ENCODE data around the gene PID1.

Gene PID1

DNA sequence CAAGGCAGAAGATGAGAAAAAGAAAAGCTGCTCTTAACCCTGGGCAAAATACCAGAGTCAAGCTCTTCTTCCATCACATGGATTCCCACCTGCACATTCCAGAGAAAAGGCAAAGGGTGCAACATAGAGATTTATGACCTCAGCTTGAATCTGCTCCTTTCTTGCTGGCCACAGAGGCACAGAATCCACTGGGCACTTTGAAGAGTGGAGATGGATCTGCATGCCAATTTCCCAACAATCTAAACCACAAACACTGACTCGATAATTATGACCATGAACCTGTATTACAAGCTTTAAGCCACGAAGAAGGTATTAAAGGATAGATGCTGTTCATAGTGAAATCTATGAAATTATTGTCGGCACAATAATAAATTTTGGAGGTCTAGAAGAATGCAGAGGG is 237.3 kb downstream of the PID1 start:
- no peak overlapping the region for H3K4me3 ChIP-seq (ENCODE audit: low read depth, low read length)
- H3K4me1 ChIP-seq (ENCODE audit: control insufficient read depth, insufficient read depth, low read length), result no peaks in the 10 kb centered on the region
- no peak overlapping the region for H3K9ac ChIP-seq (ENCODE audit: low read length)
- no peak overlapping the region for H3K27ac ChIP-seq (ENCODE audit: low read depth, low read length)
- no peaks in the 10 kb centered on the region for H3K36me3 ChIP-seq (ENCODE audit: control insufficient read depth, insufficient read depth, low read length)
- H3K9me3 ChIP-seq (ENCODE audit: control insufficient read depth, insufficient read depth, low read depth, low read length), result no peaks in the 10 kb centered on the region
- H3K27me3 ChIP-seq (ENCODE audit: control insufficient read depth, insufficient read depth, low read length), result no peaks in the 10 kb centered on the region

DNA sequence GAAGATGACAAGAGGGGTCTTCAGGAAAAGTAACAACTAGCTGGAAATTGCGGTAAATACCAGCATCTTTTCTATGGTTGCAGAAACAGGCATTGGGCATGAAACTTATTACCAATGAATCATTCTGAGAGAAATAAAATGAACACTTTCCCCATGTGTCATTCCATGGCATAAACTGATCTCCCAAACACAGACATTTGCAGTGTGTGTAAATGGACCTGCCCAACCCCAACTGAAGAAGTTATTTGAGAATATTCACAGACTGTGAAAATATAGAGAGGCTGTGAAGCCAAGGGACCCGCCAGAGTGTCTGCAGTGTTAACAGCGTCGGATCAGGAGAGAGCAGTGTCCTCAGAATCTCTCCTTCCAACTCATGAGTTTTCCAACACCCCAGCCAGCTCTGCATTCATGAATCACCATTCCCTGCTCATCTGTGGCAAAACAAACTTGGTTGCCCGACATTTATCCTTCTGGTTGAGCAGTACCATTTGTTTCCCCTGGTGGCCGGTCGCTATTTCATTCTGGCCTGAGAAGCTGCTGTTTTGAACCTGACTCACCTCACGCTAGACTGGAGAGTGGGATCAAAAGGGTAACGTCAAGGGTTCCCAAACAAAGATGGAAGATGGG is 238.4 kb downstream of the PID1 start:
- H3K27me3 ChIP-seq (ENCODE audit: control insufficient read depth, insufficient read depth, low read length), result no peaks in the 10 kb centered on the region

DNA sequence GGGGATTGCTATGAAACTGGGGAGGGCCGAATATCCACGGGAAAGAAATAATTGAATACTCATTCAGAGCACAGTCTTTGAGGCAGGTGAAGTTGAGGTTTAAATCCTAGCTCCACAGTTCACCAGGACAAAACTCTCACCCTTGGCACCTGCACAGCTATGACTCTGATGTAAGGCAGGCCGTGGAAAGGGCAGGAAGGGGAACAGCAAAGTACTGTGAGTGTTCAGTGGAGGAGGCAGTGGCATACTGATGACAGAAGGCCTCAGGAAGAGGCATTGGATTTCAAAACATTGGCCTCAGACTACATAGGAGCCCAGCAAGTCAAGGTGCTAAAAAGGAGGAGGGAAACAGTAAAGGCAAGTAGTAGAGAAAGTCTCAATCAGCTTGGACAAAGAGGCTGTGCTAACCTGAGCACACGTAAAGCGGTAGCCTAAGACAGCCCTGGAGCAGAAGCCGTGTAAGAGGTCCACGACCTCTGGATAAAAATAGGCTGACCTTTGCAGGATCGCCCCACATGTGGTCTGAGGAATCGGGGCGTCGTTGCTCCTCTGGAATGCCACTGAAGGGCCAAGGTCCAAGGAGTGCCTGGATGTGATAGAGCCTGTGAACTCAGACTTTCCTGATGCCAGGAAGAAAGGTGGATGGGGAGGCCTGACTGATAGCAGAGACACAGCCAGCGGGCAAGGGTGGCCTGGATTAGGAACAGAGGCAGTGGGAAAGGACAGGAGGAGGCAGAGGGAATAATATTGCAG is 243.6 kb downstream of the PID1 start:
- Histone ChIP-seq H3K4me3 (ENCODE audit: low read depth, low read length) (no peak overlapping the region), H3K36me3 (ENCODE audit: control insufficient read depth, insufficient read depth, low read length) (no peaks in the 10 kb centered on the region), H3K4me1 (ENCODE audit: control insufficient read depth, insufficient read depth, low read length) (no peaks in the 10 kb centered on the region), H3K9me3 (ENCODE audit: control insufficient read depth, insufficient read depth, low read depth, low read length) (no peaks in the 10 kb centered on the region), H3K9ac (ENCODE audit: low read length) (no peak overlapping the region), H3K27ac (ENCODE audit: low read depth, low read length) (no peak overlapping the region), H3K27me3 (ENCODE audit: control insufficient read depth, insufficient read depth, low read length) (no peaks in the 10 kb centered on the region)

More for the DNA sequence above, 238.4 kb downstream of the PID1 start:
- H3K36me3 ChIP-seq (ENCODE audit: control insufficient read depth, insufficient read depth, low read length), result no peaks in the 10 kb centered on the region
- H3K27ac ChIP-seq (ENCODE audit: low read depth, low read length), result no peak overlapping the region
- H3K4me3 ChIP-seq (ENCODE audit: low read depth, low read length), result no peak overlapping the region
- no peak overlapping the region for H3K9ac ChIP-seq (ENCODE audit: low read length)
- no peaks in the 10 kb centered on the region for H3K4me1 ChIP-seq (ENCODE audit: control insufficient read depth, insufficient read depth, low read length)
- no peaks in the 10 kb centered on the region for H3K9me3 ChIP-seq (ENCODE audit: control insufficient read depth, insufficient read depth, low read depth, low read length)

DNA sequence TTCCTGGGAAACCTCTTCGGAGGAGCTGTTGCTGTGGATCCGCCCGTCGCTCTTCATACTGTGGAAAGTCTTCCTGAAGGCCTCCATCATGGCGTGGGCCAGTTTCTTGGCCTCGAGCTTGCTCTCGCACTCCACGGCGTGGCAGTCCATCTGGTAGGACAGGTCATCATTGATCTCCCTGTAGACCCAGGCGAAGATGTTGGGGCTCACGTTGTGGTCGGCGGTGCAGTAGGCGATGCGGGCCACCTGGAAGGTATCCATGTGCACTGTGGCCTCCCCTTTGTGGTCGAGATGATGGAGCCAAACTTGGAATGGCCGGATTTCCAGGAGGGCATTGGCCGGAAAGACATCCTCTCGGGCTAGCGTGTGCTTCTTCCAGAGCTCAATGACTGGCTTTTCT is 245.4 kb downstream of the PID1 start:
- Histone ChIP-seq H3K27ac (ENCODE audit: low read depth, low read length) (no peak overlapping the region), H3K4me3 (ENCODE audit: low read depth, low read length) (no peak overlapping the region), H3K36me3 (ENCODE audit: control insufficient read depth, insufficient read depth, low read length) (no peaks in the 10 kb centered on the region), H3K4me1 (ENCODE audit: control insufficient read depth, insufficient read depth, low read length) (no peaks in the 10 kb centered on the region), H3K27me3 (ENCODE audit: control insufficient read depth, insufficient read depth, low read length) (no peaks in the 10 kb centered on the region), H3K9ac (ENCODE audit: low read length) (no peak overlapping the region), H3K9me3 (ENCODE audit: control insufficient read depth, insufficient read depth, low read depth, low read length) (no peaks in the 10 kb centered on the region)

DNA sequence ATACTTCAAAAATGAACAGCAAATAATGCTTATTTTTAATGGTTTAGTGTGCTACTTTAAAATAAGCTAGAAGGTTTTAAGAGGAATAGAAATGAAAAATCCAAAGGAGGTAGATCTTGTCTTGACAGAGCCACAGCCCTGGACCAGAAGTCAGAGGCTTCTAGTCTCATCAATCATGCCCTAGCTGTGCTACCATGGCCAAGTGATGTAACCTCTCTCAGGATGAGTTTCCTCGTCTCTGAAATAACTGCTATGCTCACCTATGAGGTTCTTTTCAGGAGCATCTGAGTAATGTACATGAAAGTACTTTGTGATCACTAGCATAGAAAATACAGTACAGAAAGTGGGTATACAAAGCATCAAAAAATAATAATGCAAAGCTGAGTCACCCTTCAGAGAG is 248.4 kb downstream of the PID1 start:
- H3K9ac ChIP-seq (ENCODE audit: low read length), result no peak overlapping the region
- no peaks in the 10 kb centered on the region for H3K27me3 ChIP-seq (ENCODE audit: control insufficient read depth, insufficient read depth, low read length)
- no peaks in the 10 kb centered on the region for H3K9me3 ChIP-seq (ENCODE audit: control insufficient read depth, insufficient read depth, low read depth, low read length)
- no peak overlapping the region for H3K27ac ChIP-seq (ENCODE audit: low read depth, low read length)
- no peaks in the 10 kb centered on the region for H3K36me3 ChIP-seq (ENCODE audit: control insufficient read depth, insufficient read depth, low read length)
- no peaks in the 10 kb centered on the region for H3K4me1 ChIP-seq (ENCODE audit: control insufficient read depth, insufficient read depth, low read length)
- H3K4me3 ChIP-seq (ENCODE audit: low read depth, low read length), result no peak overlapping the region

DNA sequence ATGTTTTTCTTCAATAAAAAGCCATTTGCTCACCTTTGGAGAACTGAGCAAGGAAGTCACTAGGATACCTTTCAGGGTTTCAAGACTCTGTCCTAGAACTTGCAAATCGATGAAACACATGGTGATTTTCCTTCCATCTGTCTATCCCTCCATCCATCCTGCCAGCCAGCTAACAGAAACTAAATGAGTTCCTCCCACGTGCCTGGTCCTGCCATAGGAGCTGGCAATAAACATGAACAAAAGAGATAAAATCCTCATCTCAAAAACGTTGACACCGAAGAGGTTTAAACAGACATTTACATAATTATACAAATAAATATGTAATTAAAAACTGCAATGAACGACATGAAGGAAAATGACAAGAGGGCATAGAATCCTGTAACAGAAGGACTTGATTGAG is 249.0 kb downstream of the PID1 start:
- no peaks in the 10 kb centered on the region for H3K36me3 ChIP-seq (ENCODE audit: control insufficient read depth, insufficient read depth, low read length)
- no peaks in the 10 kb centered on the region for H3K9me3 ChIP-seq (ENCODE audit: control insufficient read depth, insufficient read depth, low read depth, low read length)
- no peak overlapping the region for H3K27ac ChIP-seq (ENCODE audit: low read depth, low read length)
- no peak overlapping the region for H3K9ac ChIP-seq (ENCODE audit: low read length)
- no peaks in the 10 kb centered on the region for H3K4me1 ChIP-seq (ENCODE audit: control insufficient read depth, insufficient read depth, low read length)
- H3K27me3 ChIP-seq (ENCODE audit: control insufficient read depth, insufficient read depth, low read length), result no peaks in the 10 kb centered on the region
- H3K4me3 ChIP-seq (ENCODE audit: low read depth, low read length), result no peak overlapping the region

DNA sequence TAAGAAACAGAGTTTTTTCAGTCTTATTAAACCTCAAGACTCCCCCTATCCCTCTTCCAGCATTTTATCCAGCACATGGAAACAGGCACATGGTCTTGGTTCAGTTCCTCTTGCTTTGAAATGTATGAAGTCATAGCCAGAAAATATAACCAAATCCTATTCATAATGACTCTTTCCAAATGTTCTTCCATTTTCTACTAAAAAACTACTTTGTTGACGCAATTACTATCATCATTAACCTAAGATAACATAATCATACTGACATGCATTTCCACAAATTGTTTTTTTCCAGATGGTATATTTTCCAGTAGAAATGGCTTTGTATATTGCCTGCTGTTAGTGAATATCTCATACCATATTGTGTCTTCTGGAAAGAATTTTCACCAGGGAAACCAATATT is 261.3 kb downstream of the PID1 start:
- H3K4me3 ChIP-seq (ENCODE audit: low read depth, low read length), result no peak overlapping the region
- no peaks in the 10 kb centered on the region for H3K4me1 ChIP-seq (ENCODE audit: control insufficient read depth, insufficient read depth, low read length)
- no peaks in the 10 kb centered on the region for H3K9me3 ChIP-seq (ENCODE audit: control insufficient read depth, insufficient read depth, low read depth, low read length)
- H3K27ac ChIP-seq (ENCODE audit: low read depth, low read length), result no peak overlapping the region
- H3K9ac ChIP-seq (ENCODE audit: low read length), result no peak overlapping the region
- no peaks in the 10 kb centered on the region; the same call in 1 of the 2 replicates for H3K27me3 ChIP-seq (ENCODE audit: control insufficient read depth, insufficient read depth, low read length)
- H3K36me3 ChIP-seq (ENCODE audit: control insufficient read depth, insufficient read depth, low read length), result no peaks in the 10 kb centered on the region

DNA sequence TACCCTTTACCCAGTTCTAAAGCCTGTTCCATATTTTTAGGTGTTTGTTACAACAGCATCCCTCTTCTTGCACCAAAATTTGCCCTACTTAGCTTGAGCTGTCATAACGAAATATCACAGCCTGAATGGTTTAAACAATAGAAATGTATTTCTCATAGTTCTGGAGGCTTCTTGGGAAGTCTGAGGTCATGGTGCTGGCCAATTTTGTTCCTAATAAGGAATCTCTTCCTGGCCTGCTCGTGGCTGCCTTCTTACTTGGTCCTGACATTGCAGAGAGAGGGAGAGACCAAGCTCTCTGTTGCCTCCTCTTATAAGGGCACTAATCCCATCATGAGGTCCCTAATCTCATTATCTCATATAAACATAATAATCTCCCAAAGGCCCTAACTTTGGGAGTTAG is 267.8 kb downstream of the PID1 start:
- Histone ChIP-seq H3K27me3 (ENCODE audit: control insufficient read depth, insufficient read depth, low read length) (no peaks in the 10 kb centered on the region), H3K9ac (ENCODE audit: low read length) (no peak overlapping the region), H3K27ac (ENCODE audit: low read depth, low read length) (no peak overlapping the region), H3K9me3 (ENCODE audit: control insufficient read depth, insufficient read depth, low read depth, low read length) (peaks cover 32% of the 10 kb centered on the region), H3K4me1 (ENCODE audit: control insufficient read depth, insufficient read depth, low read length) (no peaks in the 10 kb centered on the region), H3K4me3 (ENCODE audit: low read depth, low read length) (no peak overlapping the region), H3K36me3 (ENCODE audit: control insufficient read depth, insufficient read depth, low read length) (no peaks in the 10 kb centered on the region)

DNA sequence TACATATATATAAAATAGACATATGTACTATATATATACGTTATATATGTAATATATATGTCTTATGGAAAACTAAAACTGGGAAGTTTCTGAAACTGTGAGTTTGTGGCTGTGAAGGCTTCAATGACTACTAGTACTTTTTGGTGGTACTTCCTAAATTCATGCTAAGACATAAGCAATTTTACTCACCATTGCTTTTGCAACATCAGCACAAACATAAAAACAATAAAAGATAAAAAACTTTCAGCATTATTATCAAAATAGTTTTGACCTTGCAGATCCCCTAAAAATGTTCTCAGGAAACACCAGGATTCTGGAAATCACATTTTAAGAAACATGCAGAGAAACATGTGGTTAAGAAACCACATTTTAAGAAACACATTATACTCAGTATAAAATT is 269.9 kb downstream of the PID1 start:
- Histone ChIP-seq H3K4me3 (ENCODE audit: low read depth, low read length) (no peak overlapping the region), H3K36me3 (ENCODE audit: control insufficient read depth, insufficient read depth, low read length) (no peaks in the 10 kb centered on the region), H3K9me3 (ENCODE audit: control insufficient read depth, insufficient read depth, low read depth, low read length) (peaks cover 43% of the 10 kb centered on the region), H3K27me3 (ENCODE audit: control insufficient read depth, insufficient read depth, low read length) (no peaks in the 10 kb centered on the region), H3K4me1 (ENCODE audit: control insufficient read depth, insufficient read depth, low read length) (no peaks in the 10 kb centered on the region), H3K27ac (ENCODE audit: low read depth, low read length) (no peak overlapping the region), H3K9ac (ENCODE audit: low read length) (no peak overlapping the region)

DNA sequence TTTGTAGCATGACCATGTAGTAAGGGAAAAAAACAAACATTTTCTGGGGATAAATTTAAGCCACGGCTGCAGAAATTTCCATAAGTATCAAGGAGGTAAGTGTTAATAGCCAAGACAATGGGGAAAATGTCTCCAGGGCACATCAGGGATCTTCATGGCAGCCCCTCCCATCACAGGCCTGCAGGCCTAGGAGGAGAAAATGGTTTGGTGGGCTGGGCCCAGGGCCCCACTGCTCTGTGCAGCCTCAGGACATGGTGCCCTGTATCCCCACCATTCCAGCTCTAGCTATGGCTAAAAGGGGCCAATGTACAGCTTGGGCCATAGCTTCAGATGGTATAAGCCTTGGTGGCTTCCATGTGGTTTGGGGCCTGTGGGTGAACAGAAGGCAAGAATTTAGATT is 271.8 kb downstream of the PID1 start:
- H3K9me3 ChIP-seq (ENCODE audit: control insufficient read depth, insufficient read depth, low read depth, low read length), result peaks cover 45% of the 10 kb centered on the region
- no peaks in the 10 kb centered on the region for H3K27me3 ChIP-seq (ENCODE audit: control insufficient read depth, insufficient read depth, low read length)
- H3K4me1 ChIP-seq (ENCODE audit: control insufficient read depth, insufficient read depth, low read length), result no peaks in the 10 kb centered on the region
- H3K36me3 ChIP-seq (ENCODE audit: control insufficient read depth, insufficient read depth, low read length), result no peaks in the 10 kb centered on the region
- H3K4me3 ChIP-seq (ENCODE audit: low read depth, low read length), result no peak overlapping the region
- no peak overlapping the region for H3K9ac ChIP-seq (ENCODE audit: low read length)
- no peak overlapping the region for H3K27ac ChIP-seq (ENCODE audit: low read depth, low read length)

DNA sequence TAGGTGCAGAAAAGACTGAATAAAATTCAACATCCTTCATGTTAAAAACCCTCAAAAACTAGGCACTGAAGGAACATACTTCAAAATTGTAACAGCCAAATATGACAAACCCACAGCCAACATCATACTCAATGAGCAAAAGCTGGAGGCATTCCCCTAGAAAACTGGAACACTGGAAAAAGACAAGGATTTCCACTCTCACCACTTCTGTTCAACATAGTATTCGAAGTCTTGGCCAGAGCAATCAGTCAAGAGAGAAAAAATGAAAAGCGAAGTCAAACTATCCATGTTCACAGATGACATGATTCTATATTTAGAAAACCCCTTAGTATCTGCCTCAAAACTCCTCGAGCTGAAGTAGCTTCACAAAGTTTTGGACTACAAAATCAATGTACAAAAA is 282.3 kb downstream of the PID1 start:
- peaks cover 32% of the 10 kb centered on the region for H3K9me3 ChIP-seq (ENCODE audit: control insufficient read depth, insufficient read depth, low read depth, low read length)

More for the DNA sequence above, 282.3 kb downstream of the PID1 start:
- no peaks in the 10 kb centered on the region for H3K36me3 ChIP-seq (ENCODE audit: control insufficient read depth, insufficient read depth, low read length)
- no peak overlapping the region for H3K4me3 ChIP-seq (ENCODE audit: low read depth, low read length)
- no peaks in the 10 kb centered on the region for H3K4me1 ChIP-seq (ENCODE audit: control insufficient read depth, insufficient read depth, low read length)
- H3K27me3 ChIP-seq (ENCODE audit: control insufficient read depth, insufficient read depth, low read length), result no peaks in the 10 kb centered on the region
- no peak overlapping the region for H3K9ac ChIP-seq (ENCODE audit: low read length)
- H3K27ac ChIP-seq (ENCODE audit: low read depth, low read length), result no peak overlapping the region
